CD14-positive monocyte (primary cell): Measurements from ENCODE around the gene CKAP5. TPM values are rescaled to one million over a fixed set of nuclear protein-coding genes. Genes with fewer than 3 reads are reported as not detected.

ENCODE experiments used
- DNase-seq, 3 donors: peaks; one replicate each; pipeline ENCODE4 v3.0.0-alpha.2; 2011 to 2022
- H2AFZ ChIP-seq: 2 replicates; pipeline ENCODE4 v1.6.0; 2012; ENCODE audit warnings: mild to moderate bottlenecking, low read depth, low read length, inconsistent platforms; ENCODE audit not compliant: insufficient read depth, poor library complexity, severe bottlenecking
- H3K27ac ChIP-seq, 2 donors: 1 replicate in 1 of 2; 2 replicates in 1 of 2; pipeline ENCODE4 v1.5.1; 2012 to 2013; ENCODE audit warnings: low read length in 2 of 2, control low read depth in 1 of 2, inconsistent platforms in 1 of 2, low read depth in 1 of 2, mild to moderate bottlenecking in 1 of 2
- H3K27me3 ChIP-seq, 2 donors: one replicate each; pipeline versions ENCODE4 v1.6.0 to v1.6.1; 2011 to 2013; ENCODE audit warnings: low read length in 2 of 2; ENCODE audit not compliant: control insufficient read depth in 2 of 2, insufficient read depth in 2 of 2
- H3K36me3 ChIP-seq, 2 donors: replicated peaks in 1 of 2; 1 replicate in 1 of 2; 2 replicates in 1 of 2; pipeline versions ENCODE4 v1.5.1 to v1.6.1; 2012 to 2013; ENCODE audit warnings: low read length in 2 of 2, control low read depth in 1 of 2, inconsistent platforms in 1 of 2, mild to moderate bottlenecking in 1 of 2; ENCODE audit not compliant: insufficient read depth in 2 of 2, control insufficient read depth in 1 of 2
- H3K4me1 ChIP-seq, 2 donors: 1 replicate in 1 of 2; 2 replicates in 1 of 2; pipeline versions ENCODE4 v1.5.1 to v1.6.1; 2012 to 2013; ENCODE audit warnings: low read length in 2 of 2, control low read depth in 1 of 2, inconsistent platforms in 1 of 2, mild to moderate bottlenecking in 1 of 2, moderate library complexity in 1 of 2; ENCODE audit not compliant: insufficient read depth in 2 of 2, control insufficient read depth in 1 of 2
- H3K4me2 ChIP-seq: replicated peaks from 2 replicates; pipeline ENCODE3; 2012; ENCODE audit warnings: low read length, moderate library complexity, mild to moderate bottlenecking; ENCODE audit not compliant: poor library complexity, severe bottlenecking; ENCODE audit errors: extremely low read depth
- H3K4me3 ChIP-seq, 3 experiments: fragments of 200-600 bp in 1 of 3; sonication (generic) in 1 of 3; replicated peaks in 1 of 3; 1 replicate in 2 of 3; 2 replicates in 1 of 3; pipeline ENCODE4 v1.5.1; 2011 to 2013; ENCODE audit warnings: low read length in 3 of 3, mild to moderate bottlenecking in 3 of 3, control low read depth in 2 of 3, low read depth in 2 of 3, inconsistent platforms in 1 of 3, moderate library complexity in 1 of 3
- H3K79me2 ChIP-seq: 2 replicates; pipeline ENCODE4 v1.6.0; 2012; ENCODE audit warnings: mild to moderate bottlenecking, control low read depth, inconsistent platforms, low read length, moderate library complexity; ENCODE audit not compliant: insufficient read depth
- H3K9ac ChIP-seq: 2 replicates; pipeline ENCODE4 v1.6.0; 2017; ENCODE audit warnings: low read length, mild to moderate bottlenecking; ENCODE audit not compliant: insufficient read depth, poor library complexity, severe bottlenecking
- H3K9me3 ChIP-seq, 2 donors: replicated peaks in 1 of 2; 1 replicate in 1 of 2; 2 replicates in 1 of 2; pipeline versions ENCODE4 v1.5.1 to v1.6.1; 2012 to 2013; ENCODE audit warnings: low read length in 2 of 2, control low read depth in 1 of 2; ENCODE audit not compliant: control insufficient read depth in 1 of 2, insufficient read depth in 1 of 2
- H4K20me1 ChIP-seq: 2 replicates; pipeline ENCODE4 v1.6.0; 2012; ENCODE audit warnings: mild to moderate bottlenecking, low read length, control low read depth, moderate library complexity; ENCODE audit not compliant: insufficient read depth
- H3K27ac Mint-ChIP-seq, 7 donors: one replicate each; pipeline ENCODE4 v1.8.0; 2020; ENCODE audit warnings: mild to moderate bottlenecking in 7 of 7, mixed read lengths in 7 of 7, moderate library complexity in 6 of 7, inconsistent platforms in 2 of 7
- H3K27me3 Mint-ChIP-seq, 3 donors: one replicate each; pipeline ENCODE4 v1.8.0; 2021 to 2022; ENCODE audit warnings: low read depth in 3 of 3, mild to moderate bottlenecking in 3 of 3, mixed read lengths in 3 of 3, moderate library complexity in 3 of 3, inconsistent platforms in 1 of 3
- H3K36me3 Mint-ChIP-seq, 2 donors: one replicate each; pipeline ENCODE4 v1.8.0; 2020; ENCODE audit warnings: mixed read lengths in 2 of 2, inconsistent platforms in 1 of 2, mild to moderate bottlenecking in 1 of 2
- H3K4me1 Mint-ChIP-seq: one replicate; pipeline ENCODE4 v1.8.0; 2020; ENCODE audit warnings: mild to moderate bottlenecking, mixed read lengths
- H3K4me3 Mint-ChIP-seq, 2 donors: one replicate each; pipeline ENCODE4 v1.8.0; 2020; ENCODE audit warnings: mild to moderate bottlenecking in 2 of 2, mixed read lengths in 2 of 2, moderate library complexity in 1 of 2
- H3K9me3 Mint-ChIP-seq, 7 donors: one replicate each; pipeline ENCODE4 v1.8.0; 2020 to 2022; ENCODE audit warnings: mixed read lengths in 7 of 7, mild to moderate bottlenecking in 6 of 7, moderate library complexity in 6 of 7, inconsistent platforms in 2 of 7
- WGBS: methylation state at CpG from one replicate; pipeline ENCODE4 v1.1.5; 2013; ENCODE audit warnings: missing lambda C conversion rate; ENCODE audit not compliant: insufficient coverage; 5-methylcytosine and 5-hydroxymethylcytosine counted together
- intact Hi-C, 2 donors: fragments of 100-400 bp; cut with micrococcal nuclease; formaldehyde crosslinking; loops; one replicate each; pipeline versions ENCODE4 v1.15.0 to v1.15.1; 2023
- polyA plus RNA-seq, 3 donors: library from polyadenylated mRNA; depleted of rRNA in 1 of 3; unstranded in 2 of 3; stranded (reverse) in 1 of 3; fragments of 300-500 nt in 2 of 3; fragments of >200 nt in 1 of 3; fragmentation: Illumina TruSeq in 2 of 3; gene quantifications; 1 replicate in 2 of 3; 2 replicates in 1 of 3; pipeline ENCODE4 v1.2.3, GENCODE V29; 2012 to 2021
- TF ChIP-seq, protein P1 (sequence below): fragments of 200-600 bp; IDR thresholded peaks from one replicate; pipeline ENCODE4 v1.8.0; 2022; ENCODE audit warnings: antibody characterized with exemption, mild to moderate bottlenecking

CKAP5 gene
- polyA plus RNA-seq, 3 donors: 6.4 to 10.2 (median 7.9) TPM

DNA sequence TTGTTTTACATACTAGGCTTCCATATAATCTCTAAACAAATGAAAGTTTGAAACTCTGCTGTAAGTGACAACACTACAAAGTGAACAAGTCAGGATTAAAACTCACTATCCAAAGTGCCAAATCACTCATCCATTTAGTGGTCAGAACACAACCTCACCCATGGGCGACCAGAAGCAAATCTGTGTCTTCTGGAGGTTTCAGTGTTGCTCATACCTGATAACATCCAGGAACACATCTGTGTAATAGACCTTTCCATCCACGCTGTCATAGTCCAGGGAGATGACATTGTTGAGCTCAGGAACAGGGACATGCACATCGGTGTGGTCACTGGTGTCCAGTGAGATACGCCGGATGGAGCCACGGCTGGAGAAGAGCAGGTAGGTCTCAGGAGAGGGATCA, 28.5 kb upstream of the CKAP5 start:
- Histone ChIP-seq H4K20me1 (no peaks in the 10 kb centered on the region), H3K9ac (no peak overlapping the region), H2AFZ (no peak overlapping the region), H3K9me3 (no peaks in the 10 kb centered on the region), H3K27me3 (no peaks in the 10 kb centered on the region), H3K4me2 (no peak overlapping the region), H3K4me1 (no peaks in the 10 kb centered on the region), H3K36me3 (no peaks in the 10 kb centered on the region), H3K27ac (no peak overlapping the region), H3K79me2 (no peaks in the 10 kb centered on the region), H3K4me3 (no peak overlapping the region)
- Mint-ChIP-seq H3K27ac (no peak overlapping the region), H3K9me3 (no peaks in the 10 kb centered on the region), H3K4me1 (no peaks in the 10 kb centered on the region), H3K36me3 (no peaks in the 10 kb centered on the region), H3K27me3 (peaks cover 0 to 8% (median 0%) of the 10 kb centered on the region in 3 donors), H3K4me3 (no peak overlapping the region)
- no peak for DNase-seq
- 98% methylated on average over 5 of the region's 6 CpGs for WGBS
- intact Hi-C loops: no loop called here
- TF ChIP-seq, protein P1, sequence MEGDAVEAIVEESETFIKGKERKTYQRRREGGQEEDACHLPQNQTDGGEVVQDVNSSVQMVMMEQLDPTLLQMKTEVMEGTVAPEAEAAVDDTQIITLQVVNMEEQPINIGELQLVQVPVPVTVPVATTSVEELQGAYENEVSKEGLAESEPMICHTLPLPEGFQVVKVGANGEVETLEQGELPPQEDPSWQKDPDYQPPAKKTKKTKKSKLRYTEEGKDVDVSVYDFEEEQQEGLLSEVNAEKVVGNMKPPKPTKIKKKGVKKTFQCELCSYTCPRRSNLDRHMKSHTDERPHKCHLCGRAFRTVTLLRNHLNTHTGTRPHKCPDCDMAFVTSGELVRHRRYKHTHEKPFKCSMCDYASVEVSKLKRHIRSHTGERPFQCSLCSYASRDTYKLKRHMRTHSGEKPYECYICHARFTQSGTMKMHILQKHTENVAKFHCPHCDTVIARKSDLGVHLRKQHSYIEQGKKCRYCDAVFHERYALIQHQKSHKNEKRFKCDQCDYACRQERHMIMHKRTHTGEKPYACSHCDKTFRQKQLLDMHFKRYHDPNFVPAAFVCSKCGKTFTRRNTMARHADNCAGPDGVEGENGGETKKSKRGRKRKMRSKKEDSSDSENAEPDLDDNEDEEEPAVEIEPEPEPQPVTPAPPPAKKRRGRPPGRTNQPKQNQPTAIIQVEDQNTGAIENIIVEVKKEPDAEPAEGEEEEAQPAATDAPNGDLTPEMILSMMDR: no peak

DNA sequence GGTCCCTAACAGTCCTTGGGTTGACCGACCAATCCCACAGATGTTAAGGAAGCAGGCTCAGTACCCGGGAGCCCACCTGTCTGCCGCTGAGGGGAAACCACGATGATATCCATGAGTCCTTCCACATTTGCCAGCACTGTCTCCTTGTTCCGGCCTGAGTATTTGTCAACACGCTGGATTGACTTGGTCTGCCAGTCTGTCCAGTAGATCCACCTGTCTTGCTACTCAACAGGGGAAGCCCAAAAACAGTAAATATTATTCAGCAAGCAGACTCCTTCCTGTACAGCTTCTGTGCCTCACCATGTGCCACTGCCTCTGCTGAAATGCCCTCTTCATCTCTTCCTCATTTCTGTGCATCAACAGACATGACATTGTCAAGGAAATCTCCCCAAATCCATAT, 22.8 kb upstream of the CKAP5 start:
- WGBS: 89% methylated on average over 6 of the region's 6 CpGs
- H3K4me2 ChIP-seq: no peak overlapping the region
- TF ChIP-seq, protein P1: no peak
- H3K36me3 Mint-ChIP-seq: no peaks in the 10 kb centered on the region
- H3K9ac ChIP-seq: no peak overlapping the region
- H3K4me1 ChIP-seq: no peaks in the 10 kb centered on the region
- no peak overlapping the region for H2AFZ ChIP-seq
- H3K9me3 Mint-ChIP-seq: no peaks in the 10 kb centered on the region
- intact Hi-C loops: no loop called here
- no peaks in the 10 kb centered on the region for H3K79me2 ChIP-seq
- no peaks in the 10 kb centered on the region for H3K36me3 ChIP-seq
- no peak overlapping the region for H3K4me3 ChIP-seq
- H3K9me3 ChIP-seq: no peaks in the 10 kb centered on the region
- H3K27ac Mint-ChIP-seq: no peak overlapping the region
- H3K27me3 Mint-ChIP-seq: peaks cover 2 to 4% (median 3%) of the 10 kb centered on the region in 3 donors
- no peak overlapping the region for H3K4me3 Mint-ChIP-seq
- H3K4me1 Mint-ChIP-seq: no peaks in the 10 kb centered on the region
- no peaks in the 10 kb centered on the region for H3K27me3 ChIP-seq
- no peaks in the 10 kb centered on the region for H4K20me1 ChIP-seq
- H3K27ac ChIP-seq: no peak overlapping the region
- DNase-seq: no peak
